GM15510 (cell line): ENCODE measurements around the gene KRTAP5-5.

ENCODE experiments used
- POLR2A ChIP-seq: IDR thresholded peaks from 3 replicates; pipeline ENCODE4 v1.6.1; 2011; ENCODE audit warnings: borderline replicate concordance; ENCODE audit not compliant: insufficient read length; ENCODE audit errors: extremely low read depth

The KRTAP5-5 gene

GRCh38 chr11:1618231-1618630 is 11.3 kb upstream of the KRTAP5-5 start:
- no peak for TF ChIP-seq POLR2A

GRCh38 chr11:1619449-1619848 is 10.1 kb upstream of the KRTAP5-5 start:
- no peak for TF ChIP-seq POLR2A

GRCh38 chr11:1622086-1622485 is 7.5 kb upstream of the KRTAP5-5 start, which contains the start of gene KRTAP5-4:
KRTAP5-4 (minus strand) TSS chr11:1622138; CDS start chr11:1622093, 45 bp downstream.
- TF ChIP-seq POLR2A = no peak

- TF ChIP-seq POLR2A = no peak
These were observed 5.9 kb upstream of the KRTAP5-5 start for GRCh38 chr11:1623716-1624115.

- no peak for TF ChIP-seq POLR2A
These were observed 5.0 kb upstream of the KRTAP5-5 start for GRCh38 chr11:1624621-1625020.

- TF ChIP-seq POLR2A = no peak
These were observed 4.0 kb upstream of the KRTAP5-5 start for GRCh38 chr11:1625541-1625940.

GRCh38 chr11:1628506-1629325 is 859 bp upstream of the KRTAP5-5 start:
- no peak for TF ChIP-seq POLR2A

GRCh38 chr11:1630271-1630670 is 696 bp downstream of the KRTAP5-5 start:
- no peak for TF ChIP-seq POLR2A

GRCh38 chr11:1631066-1631568 is 1.5 kb downstream of the KRTAP5-5 start:
- no peak for TF ChIP-seq POLR2A

- TF ChIP-seq POLR2A = no peak
These were observed 2.6 kb downstream of the KRTAP5-5 start for GRCh38 chr11:1632053-1632714.

GRCh38 chr11:1633864-1634263 is 4.3 kb downstream of the KRTAP5-5 start:
- no peak for TF ChIP-seq POLR2A

- TF ChIP-seq POLR2A = no peak
These were observed 6.8 kb downstream of the KRTAP5-5 start for GRCh38 chr11:1636291-1636950.

- TF ChIP-seq POLR2A = no peak
These were observed 8.1 kb downstream of the KRTAP5-5 start for GRCh38 chr11:1637628-1638027.

- TF ChIP-seq POLR2A = no peak
These were observed 8.8 kb downstream of the KRTAP5-5 start for GRCh38 chr11:1638344-1638743.

GRCh38 chr11:1639102-1639620 is 9.6 kb downstream of the KRTAP5-5 start:
- no peak for TF ChIP-seq POLR2A
